HG03196 (cell line): ENCODE results near the gene STARD9.
"Not testable (repeated sequence)": the region's sequence is repeated elsewhere in the genome, so short reads cannot be mapped to it uniquely, and the experiment has no call there.

ENCODE experiments used
- ATAC-seq: cut with Tn5 transposase; IDR thresholded peaks from one replicate; pipeline ENCODE4 v1.9.1; 2021; ENCODE audit not compliant: unreplicated experiment

STARD9 gene

GRCh38 chr15:42575188-42576039, at the start of gene STARD9:
Gene STARD9, plus strand, starts transcription at chr15:42575606. Its CDS starts 110 bp downstream, at chr15:42575716.
- peak; percentile 92 for ATAC-seq

GRCh38 chr15:42528970-42529369, 46.4 kb upstream of the STARD9 start:
- no peak for ATAC-seq

- ATAC-seq, result no peak
Measured at GRCh38 chr15:42533246-42533645, 42.2 kb upstream of the STARD9 start.

GRCh38 chr15:42544853-42545629, 30.4 kb upstream of the STARD9 start:
- no peak for ATAC-seq

- ATAC-seq, result no peak
Measured at GRCh38 chr15:42547918-42548248, 27.5 kb upstream of the STARD9 start.

- peak; percentile 81 for ATAC-seq
Measured at GRCh38 chr15:42548249-42549031, 27.0 kb upstream of the STARD9 start, which contains the start of the genes HAUS2 and LRRC57. Gene HAUS2, plus strand, starts transcription at chr15:42548838. Its CDS starts 35 bp downstream, at chr15:42548873. Gene LRRC57, minus strand, starts transcription at chr15:42548793. Its CDS starts 359 bp downstream, at chr15:42548434.

GRCh38 chr15:42549032-42549491, 26.3 kb upstream of the STARD9 start:
- ATAC-seq, result peak; percentile 35

- no peak for ATAC-seq
Measured at GRCh38 chr15:42549741-42550392, 25.5 kb upstream of the STARD9 start.

GRCh38 chr15:42553554-42553953, 21.9 kb upstream of the STARD9 start:
- ATAC-seq, result no peak

- not testable (repeated sequence) for ATAC-seq
Measured at GRCh38 chr15:42556550-42557207, 18.7 kb upstream of the STARD9 start.

- no peak for ATAC-seq
Measured at GRCh38 chr15:42558739-42559138, 16.7 kb upstream of the STARD9 start.

GRCh38 chr15:42576040-42576594, 711 bp downstream of the STARD9 start:
- ATAC-seq, result no peak

- no peak for ATAC-seq
Measured at GRCh38 chr15:42576776-42577175, 1.4 kb downstream of the STARD9 start.

- ATAC-seq, result no peak
Measured at GRCh38 chr15:42577514-42578031, 2.2 kb downstream of the STARD9 start.

GRCh38 chr15:42578984-42579537, 3.7 kb downstream of the STARD9 start:
- ATAC-seq, result no peak

- ATAC-seq, result peak; percentile 77
Measured at GRCh38 chr15:42581272-42581730, 5.9 kb downstream of the STARD9 start.

- ATAC-seq, result no peak
Measured at GRCh38 chr15:42582569-42583375, 7.4 kb downstream of the STARD9 start.
